ENCODE results near the gene CAPN10.

- TF ChIP-seq MAX (IDR thresholded peaks at IDR 0.05; ENCODE audit: insufficient read depth, insufficient read length) (no peak), POLR2AphosphoS5 (IDR thresholded peaks at IDR 0.05; ENCODE audit: insufficient read depth, low read depth, low read length) (no peak), CTCF (IDR thresholded peaks at IDR 0.05; ENCODE audit: extremely low read depth in 1 of 2, insufficient read depth in 1 of 2, low read depth in 1 of 2, low read length in 2 of 2) (no peak), EZH2 (IDR thresholded peaks at IDR 0.05; ENCODE audit: borderline replicate concordance, low read depth, low read length, severe bottlenecking) (no peak), POLR2A (IDR thresholded peaks at IDR 0.05; ENCODE audit: low read depth, low read length) (no peak), JUN (IDR thresholded peaks at IDR 0.05; ENCODE audit: borderline replicate concordance, insufficient read depth, insufficient read length, low read depth) (no peak), GATA2 (IDR thresholded peaks at IDR 0.05; ENCODE audit: insufficient read depth, insufficient read length, low read depth, low read length) (no peak), FOS (IDR thresholded peaks at IDR 0.05; ENCODE audit: borderline replicate concordance, insufficient read depth, low read length) (no peak), MYC (IDR thresholded peaks at IDR 0.05; ENCODE audit: low read depth, low read length) (no peak)
Measured at GRCh38 chr2:240567137-240567871, 19.2 kb upstream of the CAPN10 start.

Data from endothelial cell of umbilical vein (primary cell).